Fibroblast of skin of right quadriceps (primary cell): Measurements from ENCODE around the gene THPO.
A peak's percentile ranks its signal among the peaks of the same experiment; 100 is the strongest.

ENCODE experiments used
- DNase-seq: peaks from one replicate; pipeline ENCODE4 v3.0.0-alpha.2; 2013

Gene THPO

GRCh38 chr3:184361932-184362667 is 15.9 kb downstream of the THPO start:
- DNase-seq = no peak

- DNase-seq = peak; percentile 57
These were observed 16.5 kb downstream of the THPO start, which contains the start of the genes CLCN2 and POLR2H for GRCh38 chr3:184361532-184361931. Gene CLCN2 (minus strand): TSS chr3:184361605. CDS start chr3:184361479, 126 bp downstream. Gene POLR2H (plus strand): TSS chr3:184361710. CDS start chr3:184363493, 1,783 bp downstream.

DNA sequence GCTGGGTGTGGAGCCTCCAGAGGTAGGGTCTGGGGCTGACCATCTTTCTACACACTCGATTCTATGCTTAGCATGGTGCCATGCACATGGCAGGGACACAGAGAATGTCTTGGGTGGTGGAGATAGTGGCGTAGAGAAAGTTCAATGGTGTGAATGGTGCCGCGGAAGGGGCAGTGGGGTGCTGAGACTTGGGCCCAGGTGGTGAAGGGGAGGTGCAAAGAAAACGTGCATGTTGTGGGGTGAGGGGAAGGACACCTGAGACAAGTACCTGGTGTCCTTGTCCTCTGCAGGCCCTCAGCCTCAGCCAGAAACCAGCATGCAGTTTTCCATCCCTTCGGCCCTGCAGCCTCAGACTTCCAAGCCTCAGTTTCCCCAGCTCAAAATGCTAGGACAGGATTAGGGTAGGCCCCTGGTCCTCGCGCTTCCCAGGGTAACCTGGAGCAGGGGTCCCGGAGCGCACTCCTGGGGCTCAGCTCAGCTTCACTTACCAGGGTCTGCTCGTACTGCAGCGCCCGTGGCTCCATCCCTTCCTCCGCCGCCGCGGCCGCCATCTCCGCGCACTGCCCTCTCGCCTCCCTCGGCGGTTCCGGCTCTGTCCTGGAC is 17.0 kb downstream of the THPO start:
- DNase-seq = no peak

- DNase-seq = no peak
These were observed 17.7 kb downstream of the THPO start for GRCh38 chr3:184360070-184360928.

DNA sequence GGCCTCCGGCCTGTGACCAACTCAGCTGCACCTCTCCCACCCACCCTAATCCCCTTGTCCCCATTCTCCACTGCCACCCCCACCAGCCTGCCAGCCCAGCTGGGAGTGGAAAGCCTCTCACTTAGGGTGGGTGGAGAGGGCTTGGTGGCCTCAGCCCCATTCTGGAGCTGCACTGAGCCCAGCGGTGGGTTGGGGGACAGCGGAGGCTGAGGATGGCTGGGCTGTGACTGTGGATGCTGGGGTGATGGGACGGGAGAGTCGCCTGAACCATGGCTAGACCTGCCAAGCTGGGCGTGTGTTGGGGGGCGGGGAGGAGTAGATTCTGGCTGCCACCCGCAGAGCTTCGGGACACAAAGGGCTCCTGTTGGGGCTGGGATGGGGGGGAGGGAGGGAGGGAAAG is 18.4 kb downstream of the THPO start:
- no peak for DNase-seq

- DNase-seq = no peak
These were observed 19.1 kb downstream of the THPO start for GRCh38 chr3:184358921-184359350.

- DNase-seq = no peak
These were observed 19.8 kb downstream of the THPO start for GRCh38 chr3:184358124-184358767.

DNA sequence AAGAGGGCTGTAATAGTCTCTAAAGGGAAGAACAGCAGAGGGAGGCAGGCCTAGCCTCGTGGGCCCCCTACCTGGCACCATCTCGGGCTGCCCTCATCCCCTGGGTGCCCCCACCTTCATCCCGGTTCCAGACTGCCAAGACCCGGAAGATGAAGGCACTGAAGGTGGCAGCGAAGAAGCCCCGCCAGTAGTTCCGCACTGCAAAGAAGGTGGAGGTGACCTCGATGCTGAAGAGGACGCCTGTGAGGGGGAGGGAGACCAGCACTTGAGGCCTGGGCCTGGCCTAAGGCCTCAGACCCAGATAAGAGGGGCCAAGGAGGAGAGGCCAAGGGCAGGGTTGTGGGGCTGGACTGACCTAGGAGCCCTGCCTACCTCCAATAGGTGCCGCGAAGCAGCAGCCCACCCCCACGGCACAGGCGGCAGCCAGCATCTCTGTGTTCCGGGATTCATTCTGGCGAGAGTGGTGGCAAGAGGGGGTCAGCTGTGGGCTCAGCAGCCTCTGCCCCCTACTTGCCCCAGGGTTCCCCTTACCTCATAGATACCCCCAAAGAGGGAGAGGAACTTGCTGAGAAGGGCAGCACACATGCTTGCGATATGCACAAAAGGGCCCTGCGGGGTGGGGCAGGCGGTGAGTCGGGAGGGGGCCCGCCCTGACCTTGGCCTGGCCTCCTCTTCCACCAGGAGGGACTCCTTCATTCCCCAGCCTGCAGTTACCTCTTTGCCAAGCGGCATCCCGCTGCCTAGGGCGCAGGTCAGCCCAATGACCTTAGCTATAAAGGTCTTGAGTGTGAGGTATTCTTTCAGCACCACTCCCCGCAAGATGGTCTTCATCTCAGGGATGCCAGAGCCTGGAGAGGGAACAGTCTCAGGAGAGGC is 20.5 kb downstream of the THPO start:
- DNase-seq = no peak

- DNase-seq = no peak
These were observed 22.6 kb downstream of the THPO start for GRCh38 chr3:184355261-184356040.

- no peak for DNase-seq
These were observed 23.3 kb downstream of the THPO start for GRCh38 chr3:184354754-184355153.

- no peak for DNase-seq
These were observed 23.8 kb downstream of the THPO start for GRCh38 chr3:184354121-184354728.

DNA sequence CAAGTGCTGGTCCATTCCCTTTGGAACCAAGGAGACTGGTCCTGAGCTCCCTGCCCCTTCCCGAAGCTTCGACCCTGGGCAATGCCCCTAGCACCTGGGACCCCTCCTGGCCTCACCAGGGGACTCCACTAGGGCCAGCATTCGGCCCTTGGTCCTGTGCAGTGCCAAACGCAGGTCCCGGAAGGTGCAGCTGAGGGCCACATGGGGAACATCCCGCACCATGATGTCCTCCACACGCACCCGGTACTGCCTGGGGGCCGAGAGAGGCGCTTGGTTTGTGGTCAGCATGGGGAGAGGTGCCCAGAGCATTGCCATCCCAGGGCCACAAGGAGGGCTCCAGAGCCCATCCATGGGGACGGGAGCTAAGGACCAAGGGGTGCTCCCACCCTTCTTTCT is 24.5 kb downstream of the THPO start:
- DNase-seq = no peak

DNA sequence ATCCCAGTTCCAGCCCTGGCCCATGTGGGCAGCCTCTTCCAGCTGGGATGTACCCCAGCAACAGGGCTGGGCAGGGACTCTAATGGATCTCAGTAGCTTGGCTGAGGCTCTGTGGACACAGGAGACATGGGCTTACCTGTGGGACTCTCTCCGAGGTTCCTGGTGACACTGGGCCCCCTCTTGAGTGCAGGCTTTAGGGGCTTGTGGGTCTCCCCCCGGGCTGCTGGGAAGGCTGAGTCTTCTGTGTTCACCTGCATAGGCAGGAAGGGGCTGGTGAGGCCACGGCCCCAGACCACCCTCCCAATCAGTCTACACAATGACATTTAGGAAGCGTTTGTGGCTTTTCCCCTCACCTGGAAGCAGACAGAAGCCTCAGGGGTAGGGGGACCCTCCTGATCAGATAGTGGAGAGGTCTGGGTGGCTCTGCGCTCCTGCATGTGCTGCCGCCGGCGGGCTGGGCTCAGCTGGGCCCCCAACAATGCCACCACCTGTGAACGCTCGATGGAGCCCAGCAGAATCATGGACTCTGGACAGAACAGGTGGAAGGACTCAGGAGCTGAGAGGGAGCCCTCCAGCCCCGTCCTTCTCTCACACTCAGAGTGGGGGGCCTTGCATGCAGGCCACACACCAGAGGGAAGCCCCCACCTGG is 25.0 kb downstream of the THPO start:
- DNase-seq = no peak

- DNase-seq = no peak
These were observed 25.7 kb downstream of the THPO start for GRCh38 chr3:184352149-184352785.

DNA sequence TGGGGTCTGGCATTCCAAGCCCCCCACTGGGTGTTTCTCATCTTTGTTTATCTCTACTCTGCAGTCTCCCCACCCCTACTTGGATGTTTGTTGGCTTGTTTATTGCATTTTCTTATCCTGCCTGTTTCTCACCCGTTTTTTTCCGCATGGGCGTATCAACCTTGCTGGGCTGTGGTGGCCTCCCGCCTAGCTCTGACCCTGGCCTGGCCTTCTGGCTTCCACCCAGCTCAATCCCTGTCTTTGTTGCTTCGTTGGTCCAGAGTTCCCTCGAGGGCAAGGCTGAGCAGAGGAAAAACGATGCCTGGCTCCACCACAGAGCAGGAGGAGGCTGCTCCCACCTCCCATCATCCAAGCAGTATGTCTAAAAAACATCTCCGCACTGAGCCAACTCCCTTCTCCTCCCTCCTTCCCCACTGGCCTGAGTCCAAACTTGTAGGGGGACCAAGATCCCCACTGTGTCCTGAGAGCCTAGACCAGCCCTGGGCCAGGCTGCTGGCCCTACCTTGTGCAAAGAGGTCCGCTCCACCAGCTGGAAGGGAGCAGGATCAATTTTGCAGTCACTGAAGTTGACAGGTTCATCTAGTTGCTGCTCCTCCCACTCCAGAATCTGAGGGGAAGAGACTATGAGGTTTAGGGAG is 26.4 kb downstream of the THPO start:
- DNase-seq = no peak

DNA sequence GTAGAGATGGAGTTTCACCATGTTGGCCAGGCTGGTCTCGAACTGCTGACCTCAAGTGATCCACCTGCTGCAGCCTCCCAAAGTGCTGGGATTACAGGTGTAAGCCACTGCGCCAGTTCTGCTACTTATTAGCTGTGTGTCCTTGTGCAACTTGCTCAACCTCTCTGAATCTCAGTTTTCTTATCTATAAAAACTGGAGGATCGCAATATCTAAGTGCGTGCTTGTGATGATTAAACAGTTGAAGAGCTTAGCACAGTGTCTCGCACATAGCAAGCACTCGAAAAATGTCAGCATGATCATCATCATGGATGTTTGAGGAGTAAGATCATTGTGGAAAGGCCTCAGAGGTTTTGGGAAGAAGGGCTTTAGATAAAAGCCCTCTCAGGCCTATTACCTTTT is 27.4 kb downstream of the THPO start:
- DNase-seq = no peak

GRCh38 chr3:184349563-184350470 is 28.2 kb downstream of the THPO start:
- no peak for DNase-seq

DNA sequence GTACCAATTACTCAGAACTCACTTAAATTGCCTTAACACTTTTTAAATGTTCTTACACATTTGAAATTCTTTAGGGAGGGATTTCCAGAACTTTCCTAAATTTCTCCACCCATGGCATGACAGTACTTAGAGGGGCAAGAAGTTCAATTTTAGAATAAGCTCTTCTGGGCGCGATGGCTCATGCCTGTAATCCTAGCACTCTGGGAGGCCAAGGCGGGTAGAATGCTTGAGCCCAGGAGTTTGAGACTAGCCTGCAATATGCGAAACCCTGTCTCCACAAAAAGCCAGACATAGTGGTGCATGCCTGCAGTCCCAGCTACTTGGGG is 30.0 kb downstream of the THPO start:
- DNase-seq = no peak
